ENCODE results near the gene FCRLA.
"Not testable (repeated sequence)": the region's sequence is repeated elsewhere in the genome, so short reads cannot be mapped to it uniquely, and the experiment has no call there.

The FCRLA gene, protein sequence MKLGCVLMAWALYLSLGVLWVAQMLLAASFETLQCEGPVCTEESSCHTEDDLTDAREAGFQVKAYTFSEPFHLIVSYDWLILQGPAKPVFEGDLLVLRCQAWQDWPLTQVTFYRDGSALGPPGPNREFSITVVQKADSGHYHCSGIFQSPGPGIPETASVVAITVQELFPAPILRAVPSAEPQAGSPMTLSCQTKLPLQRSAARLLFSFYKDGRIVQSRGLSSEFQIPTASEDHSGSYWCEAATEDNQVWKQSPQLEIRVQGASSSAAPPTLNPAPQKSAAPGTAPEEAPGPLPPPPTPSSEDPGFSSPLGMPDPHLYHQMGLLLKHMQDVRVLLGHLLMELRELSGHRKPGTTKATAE

DNA sequence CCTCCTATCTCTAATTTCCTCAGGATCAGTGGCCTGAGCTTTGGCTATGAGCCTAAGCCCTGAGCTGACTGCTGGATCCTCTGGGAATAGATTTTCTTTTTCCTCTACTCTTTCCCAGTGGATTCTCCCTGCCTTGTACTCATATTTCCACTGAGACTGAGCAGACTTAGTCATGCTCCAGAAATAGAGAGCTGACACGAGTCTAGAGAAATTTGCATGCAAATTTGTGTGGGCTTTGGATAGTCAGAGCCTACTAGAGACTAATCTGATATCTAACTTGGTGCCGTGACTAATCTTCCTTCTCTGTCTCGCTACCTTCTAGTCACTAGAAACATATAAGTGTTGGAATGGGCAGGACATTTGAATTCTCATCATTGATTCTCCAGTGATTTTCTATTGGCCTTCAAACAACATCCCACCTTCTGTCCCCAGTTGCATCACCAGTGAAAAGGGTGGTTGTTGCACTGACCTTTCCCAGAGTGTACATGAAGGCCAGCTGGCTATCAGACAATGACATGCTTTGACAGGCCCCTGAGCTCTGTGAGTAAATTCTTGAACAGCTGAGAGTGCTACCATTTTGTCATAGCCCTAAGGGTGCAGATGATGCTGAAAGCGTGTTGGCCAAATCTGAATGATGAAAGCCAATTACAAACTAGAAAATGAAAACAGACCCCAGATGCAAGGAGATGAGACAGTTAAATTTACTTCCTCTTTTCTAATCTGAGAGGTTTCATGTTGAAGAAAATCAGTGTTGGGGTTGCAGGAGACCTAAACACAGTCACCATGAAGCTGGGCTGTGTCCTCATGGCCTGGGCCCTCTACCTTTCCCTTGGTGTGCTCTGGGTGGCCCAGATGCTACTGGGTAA lies at the start of gene FCRLA:
Gene FCRLA (plus strand): TSS at position 748 of the 866 bp plus-strand sequence. CDS start 36 bp downstream, at position 784.
- no peak for DNase-seq (ENCODE audit: low read depth in 2 of 2)

GRCh38 chr1:161658524-161658923 lies 48.5 kb upstream of the FCRLA start:
- DNase-seq (ENCODE audit: low read depth in 2 of 2), result not testable (repeated sequence)

GRCh38 chr1:161661660-161662311 lies 45.2 kb upstream of the FCRLA start:
- not testable (repeated sequence) for DNase-seq (ENCODE audit: low read depth in 2 of 2)

GRCh38 chr1:161662684-161663339 lies 44.2 kb upstream of the FCRLA start, which contains the start of gene FCGR2B:
FCGR2B (plus strand) TSS chr1:161663143; CDS start chr1:161663242, 99 bp downstream.
- not testable (repeated sequence) for DNase-seq (ENCODE audit: low read depth in 2 of 2)

- not testable (repeated sequence) for DNase-seq (ENCODE audit: low read depth in 2 of 2)
Measured at GRCh38 chr1:161663569-161663968, 43.5 kb upstream of the FCRLA start.

DNA sequence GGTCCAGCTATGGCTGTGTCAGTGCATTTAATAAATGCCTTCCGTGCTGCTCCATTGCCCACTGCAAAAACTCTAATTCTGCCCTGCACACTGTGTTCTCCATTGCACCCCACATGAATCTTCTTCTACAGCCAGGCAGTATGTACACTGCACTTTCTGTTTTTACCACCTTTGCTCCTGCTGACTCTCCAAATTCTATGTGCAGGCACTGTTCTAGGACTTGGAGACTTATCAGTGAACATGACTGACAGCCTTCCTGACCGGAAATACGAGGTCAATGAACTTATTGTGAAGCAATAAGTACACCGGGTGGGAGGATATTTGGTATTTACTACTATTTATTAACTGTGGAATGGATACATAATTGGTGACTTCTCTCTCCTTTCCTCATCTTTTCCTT lies 42.3 kb upstream of the FCRLA start:
- not testable (repeated sequence) for DNase-seq (ENCODE audit: low read depth in 2 of 2)

DNA sequence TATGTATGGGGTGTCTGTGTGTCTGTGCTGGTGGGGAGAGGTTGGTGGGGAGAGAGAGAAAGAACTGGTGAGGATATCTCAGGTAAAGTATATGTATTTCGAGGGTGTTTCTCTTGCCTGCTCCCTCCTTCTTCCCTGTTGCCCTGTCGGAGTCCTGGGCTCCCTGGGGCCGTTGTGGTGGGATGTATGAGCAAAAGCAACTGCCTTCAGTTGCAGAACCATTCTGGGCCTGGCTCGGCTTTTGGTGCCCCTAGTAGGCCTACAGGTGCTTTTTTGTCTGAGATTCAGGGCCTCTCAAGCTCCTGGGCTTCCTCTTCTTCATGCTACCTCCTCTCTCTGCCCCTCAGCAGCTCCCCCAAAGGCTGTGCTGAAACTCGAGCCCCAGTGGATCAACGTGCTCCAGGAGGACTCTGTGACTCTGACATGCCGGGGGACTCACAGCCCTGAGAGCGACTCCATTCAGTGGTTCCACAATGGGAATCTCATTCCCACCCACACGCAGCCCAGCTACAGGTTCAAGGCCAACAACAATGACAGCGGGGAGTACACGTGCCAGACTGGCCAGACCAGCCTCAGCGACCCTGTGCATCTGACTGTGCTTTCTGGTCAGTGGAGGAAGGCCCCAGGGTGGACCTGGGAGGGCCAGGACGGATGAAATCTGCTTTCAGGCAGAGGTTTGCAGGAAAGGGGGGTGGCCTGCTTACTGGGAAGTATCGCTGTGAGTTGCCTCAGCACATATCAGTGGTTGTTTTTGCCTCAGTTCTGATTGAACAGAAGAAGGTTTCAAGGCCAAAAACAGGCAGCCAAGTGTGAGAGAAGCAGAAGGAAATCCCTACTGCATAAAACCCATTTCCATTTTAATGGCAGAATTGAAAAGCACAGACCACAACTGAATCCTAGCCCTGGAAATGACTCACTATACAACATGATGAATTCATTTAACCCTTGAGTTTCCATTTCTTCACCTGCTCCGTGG lies 35.7 kb upstream of the FCRLA start:
- DNase-seq (ENCODE audit: low read depth in 2 of 2), result not testable (repeated sequence)

DNA sequence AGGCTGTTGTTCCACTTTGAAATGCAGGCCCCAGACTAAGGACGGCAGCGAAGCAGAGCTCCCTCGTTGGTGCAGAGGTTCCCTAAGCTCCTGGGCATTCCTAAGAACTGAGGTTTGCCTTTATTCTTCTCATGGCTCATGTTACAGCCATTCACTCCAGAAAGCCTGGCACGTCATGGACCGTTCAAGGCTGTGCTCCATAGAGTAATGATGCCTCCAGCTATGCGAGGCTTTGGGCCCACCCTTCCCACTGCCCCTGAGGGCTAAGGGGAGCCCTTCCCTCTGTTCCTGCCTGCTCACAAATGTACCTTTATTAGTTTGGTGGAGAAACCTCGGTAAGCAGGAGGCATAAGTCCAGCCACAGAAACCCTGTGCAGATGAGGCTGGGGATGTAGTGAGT lies 33.6 kb upstream of the FCRLA start:
- not testable (repeated sequence) for DNase-seq (ENCODE audit: low read depth in 2 of 2)

DNA sequence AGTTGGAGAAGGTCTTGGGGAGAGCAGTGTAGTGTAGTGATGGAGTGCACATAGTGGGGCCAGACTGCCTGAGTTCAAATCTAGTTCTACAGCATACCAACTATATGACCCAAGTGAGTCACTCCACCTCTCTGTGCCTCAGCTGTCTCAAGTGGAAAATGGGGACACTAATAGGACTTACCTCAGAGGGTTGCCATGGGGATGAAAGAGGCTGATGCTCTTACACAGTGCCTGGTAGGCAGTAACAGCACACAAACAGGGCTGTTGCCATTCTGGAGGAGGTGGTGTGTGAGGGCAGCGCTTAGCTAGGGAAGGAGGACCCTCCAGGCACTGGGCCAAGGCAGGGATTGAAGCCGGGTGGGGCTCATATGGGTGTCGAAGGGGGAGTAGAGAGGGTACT lies 32.6 kb upstream of the FCRLA start:
- not testable (repeated sequence) for DNase-seq (ENCODE audit: low read depth in 2 of 2)

DNA sequence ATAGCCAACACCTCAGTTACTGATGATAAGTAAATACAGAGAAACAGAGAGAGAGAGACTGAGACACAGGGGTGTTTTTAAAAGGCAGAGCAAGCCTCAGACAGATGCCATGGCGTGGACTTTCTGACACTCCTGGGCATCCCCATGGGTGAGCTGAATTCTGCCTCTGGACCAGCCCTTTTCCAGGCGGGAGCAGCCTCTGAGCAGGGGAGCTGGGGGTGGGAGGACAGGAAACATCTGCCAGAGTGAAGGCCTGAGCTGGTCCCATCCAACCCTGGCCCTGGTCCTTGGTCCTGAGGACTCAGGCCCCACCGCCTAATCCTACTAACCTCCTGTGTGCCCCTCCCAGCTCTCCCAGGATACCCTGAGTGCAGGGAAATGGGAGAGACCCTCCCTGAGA lies 32.1 kb upstream of the FCRLA start:
- DNase-seq (ENCODE audit: low read depth in 2 of 2), result not testable (repeated sequence)

DNA sequence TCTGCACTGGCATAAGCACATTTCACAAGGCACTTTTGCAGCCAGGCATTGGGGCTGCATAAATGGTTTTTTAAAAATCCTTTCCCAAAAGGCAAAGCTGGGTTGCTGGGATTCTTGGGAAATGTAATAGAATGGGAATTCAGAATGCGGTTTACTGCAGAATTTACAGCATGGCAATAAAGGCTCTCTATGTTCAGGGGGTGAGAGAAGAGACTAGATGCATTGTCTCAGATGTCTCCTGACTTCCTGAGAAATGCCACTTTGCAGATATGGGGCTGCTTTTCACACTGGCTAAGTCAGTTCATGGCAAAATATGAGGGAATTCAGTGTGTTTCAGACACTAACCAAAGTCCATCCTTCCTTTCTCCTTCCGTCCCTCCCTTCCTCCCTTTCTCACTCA lies 30.6 kb upstream of the FCRLA start:
- no peak for DNase-seq (ENCODE audit: low read depth in 2 of 2)

- no peak for DNase-seq (ENCODE audit: low read depth in 2 of 2)
Measured at GRCh38 chr1:161676958-161677689, 29.9 kb upstream of the FCRLA start.

DNA sequence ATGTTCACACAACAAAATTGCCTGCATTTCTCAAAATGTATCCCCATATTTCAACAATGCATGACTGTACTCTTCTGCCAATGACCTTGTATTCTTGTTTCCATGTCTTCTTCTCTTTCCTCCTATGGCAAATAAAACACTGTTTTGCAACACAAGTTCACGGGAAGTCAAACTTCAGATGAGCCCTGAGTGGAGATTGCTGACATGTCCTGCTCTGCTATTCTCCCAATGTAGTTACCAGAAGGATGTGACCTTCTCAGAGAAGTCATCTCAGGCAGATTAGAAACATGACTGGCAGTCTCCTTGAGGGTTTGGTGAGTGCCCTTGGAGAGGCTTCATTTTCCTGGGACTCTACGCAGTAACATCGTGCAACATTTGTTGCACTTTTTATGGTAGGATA lies 28.5 kb upstream of the FCRLA start:
- no peak for DNase-seq (ENCODE audit: low read depth in 2 of 2)

GRCh38 chr1:161681879-161682278 lies 25.1 kb upstream of the FCRLA start:
- no peak for DNase-seq (ENCODE audit: low read depth in 2 of 2)

- DNase-seq (ENCODE audit: low read depth in 2 of 2), result no peak
Measured at GRCh38 chr1:161688946-161689345, 18.1 kb upstream of the FCRLA start.

DNA sequence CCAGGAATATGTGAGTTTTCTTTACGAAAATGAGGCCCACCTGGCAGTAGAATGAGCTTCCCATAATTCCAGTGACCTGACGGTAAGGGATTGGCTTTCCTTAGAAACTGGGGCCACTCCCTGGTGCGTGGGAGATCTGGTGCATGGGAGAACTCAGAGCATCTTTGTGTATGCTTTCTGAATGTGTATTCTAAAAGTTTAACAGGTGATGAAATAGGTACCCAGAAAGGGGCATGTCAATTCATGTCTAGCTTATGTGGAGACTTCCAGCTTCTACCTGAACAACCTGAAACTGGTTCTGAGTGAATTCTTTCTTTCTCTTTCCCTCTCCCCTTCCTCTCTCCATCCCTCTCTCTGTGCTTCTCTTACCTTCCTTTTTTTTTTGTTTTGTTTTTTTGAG lies 15.2 kb upstream of the FCRLA start:
- DNase-seq (ENCODE audit: low read depth in 2 of 2), result no peak

- not testable (repeated sequence) for DNase-seq (ENCODE audit: low read depth in 2 of 2)
Measured at GRCh38 chr1:161693020-161693712, 13.9 kb upstream of the FCRLA start.

GRCh38 chr1:161698302-161698701 lies 8.7 kb upstream of the FCRLA start:
- not testable (repeated sequence) for DNase-seq (ENCODE audit: low read depth in 2 of 2)

DNA sequence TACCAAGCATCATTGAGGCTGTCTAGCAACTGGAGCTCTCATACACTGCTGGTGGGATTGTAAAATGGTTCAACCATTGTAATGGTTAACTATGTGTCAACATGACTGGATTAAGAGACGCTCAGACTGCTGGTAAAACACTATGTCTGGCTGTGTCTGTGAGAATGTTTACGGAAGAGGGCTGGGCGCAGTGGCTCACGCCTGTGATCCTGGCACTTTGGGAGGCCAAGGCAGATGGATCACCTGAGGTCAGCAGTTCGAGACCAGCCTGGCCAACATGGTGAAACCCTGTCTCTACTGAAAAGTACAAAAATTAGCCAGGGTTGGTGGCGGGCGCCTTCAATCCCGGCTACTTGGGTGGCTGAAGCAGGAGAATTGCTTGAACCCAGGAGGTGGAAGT lies 4.8 kb upstream of the FCRLA start:
- DNase-seq (ENCODE audit: low read depth in 2 of 2), result no peak

Data from stimulated activated CD8-positive, alpha-beta memory T cell treated with anti-CD3 and anti-CD28 coated beads, Interleukin-7, amount 100 ng/mL, for 4 hours (primary cell).